H1 (cell line): ENCODE data around the gene SPATA16. TPM values are rescaled to one million over a fixed set of nuclear protein-coding genes. Genes with fewer than 3 reads are reported as not detected.

Source experiments
- ATF2 ChIP-seq: IDR thresholded peaks from 2 replicates; pipeline ENCODE4 v1.6.1; 2012; ENCODE audit warnings: low read length, inconsistent platforms
- SRF ChIP-seq: IDR thresholded peaks from 2 replicates; pipeline ENCODE4 v1.6.1; 2011; ENCODE audit warnings: mild to moderate bottlenecking, low read depth, low read length, moderate library complexity
- polyA plus RNA-seq, 7 experiments: library from polyadenylated mRNA; depleted of rRNA in 3 of 7; stranded (reverse) in 5 of 7; unstranded in 2 of 7; fragments of >200 nt in 5 of 7; fragments of 200-250 nt in 2 of 7; gene quantifications; 1 replicate in 5 of 7; 2 replicates in 1 of 7; 4 replicates in 1 of 7; pipeline versions ENCODE4 v1.2.1 to v1.2.3, GENCODE V29; 2011 to 2013; ENCODE audit warnings: missing spikeins in 2 of 7, mixed read lengths in 2 of 7
- total RNA-seq: library from RNA; stranded (reverse); fragmentation: NEBNext Ultra II Directional; extraction: Animal tissue kit (Norgen Biotek cat#: 25700); gene quantifications from 2 replicates; pipeline ENCODE4 v1.2.1, GENCODE V29; 2021
- TF ChIP-seq, protein P1 (sequence below): IDR thresholded peaks from 2 replicates; pipeline ENCODE4 v1.6.1; 2012; ENCODE audit warnings: inconsistent platforms

SPATA16 gene
- total and polyA plus RNA-seq, 2 of the 8 experiments (the other 6 are each of a cell fraction or from before 2014, with no cell fraction given): 0.05 to 2.7 TPM

- TF ChIP-seq ATF2 (no peak), SRF (no peak)
- TF ChIP-seq, protein P1, sequence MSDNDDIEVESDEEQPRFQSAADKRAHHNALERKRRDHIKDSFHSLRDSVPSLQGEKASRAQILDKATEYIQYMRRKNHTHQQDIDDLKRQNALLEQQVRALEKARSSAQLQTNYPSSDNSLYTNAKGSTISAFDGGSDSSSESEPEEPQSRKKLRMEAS: no peak
Measured at GRCh38 chr3:172929451-172929850, 211.6 kb downstream of the SPATA16 start (continued).
